Stimulated activated memory B cell treated with anti-CD40 and anti-IgM and Interleukin-4, amounts not matched to agents 10 μg/mL and 1 μg/mL and 100 μg/mL, for 72 hours (primary cell): ENCODE data around the gene PLEKHA8.
A peak's percentile ranks its signal among the peaks of the same experiment; 100 is the strongest.

Experiments used
- ATAC-seq: fragments of 150-1000 bp; cut with Tn5 transposase; 2 replicates; pipeline ENCODE4 v1.10.0; 2021
- H3K27ac Mint-ChIP-seq: one replicate; pipeline ENCODE4 v1.8.0; 2022; ENCODE audit warnings: mild to moderate bottlenecking, mixed read lengths
- H3K27me3 Mint-ChIP-seq: one replicate; pipeline ENCODE4 v1.8.0; 2022; ENCODE audit warnings: mixed read lengths
- H3K36me3 Mint-ChIP-seq: one replicate; pipeline ENCODE4 v1.8.0; 2022; ENCODE audit warnings: mixed read lengths
- H3K4me1 Mint-ChIP-seq: one replicate; pipeline ENCODE4 v1.8.0; 2022; ENCODE audit warnings: mixed read lengths
- H3K4me3 Mint-ChIP-seq: one replicate; pipeline ENCODE4 v1.8.0; 2022; ENCODE audit warnings: mild to moderate bottlenecking, moderate library complexity, mixed read lengths
- H3K9me3 Mint-ChIP-seq: one replicate; pipeline ENCODE4 v1.8.0; 2022; ENCODE audit warnings: mixed read lengths

Gene PLEKHA8

GRCh38 chr7:30167901-30168300, 139.7 kb downstream of the PLEKHA8 start:
- no peaks in the 10 kb centered on the region for H3K9me3 Mint-ChIP-seq
- H3K36me3 Mint-ChIP-seq = no peaks in the 10 kb centered on the region
- H3K27ac Mint-ChIP-seq = no peak overlapping the region
- H3K4me3 Mint-ChIP-seq = no peak overlapping the region
- peaks cover 20% of the 10 kb centered on the region for H3K4me1 Mint-ChIP-seq
- ATAC-seq = no peak
- no peaks in the 10 kb centered on the region for H3K27me3 Mint-ChIP-seq

GRCh38 chr7:30168835-30169573, 140.8 kb downstream of the PLEKHA8 start:
- peaks cover 9% of the 10 kb centered on the region for H3K4me1 Mint-ChIP-seq
- no peaks in the 10 kb centered on the region for H3K27me3 Mint-ChIP-seq
- ATAC-seq = no peak

GRCh38 chr7:30169579-30169978, 141.4 kb downstream of the PLEKHA8 start:
- H3K9me3 Mint-ChIP-seq = no peaks in the 10 kb centered on the region
- no peak for ATAC-seq

More at GRCh38 chr7:30168835-30169573, 140.8 kb downstream of the PLEKHA8 start:
- H3K36me3 Mint-ChIP-seq = no peaks in the 10 kb centered on the region
- H3K27ac Mint-ChIP-seq = no peak overlapping the region
- H3K9me3 Mint-ChIP-seq = no peaks in the 10 kb centered on the region
- H3K4me3 Mint-ChIP-seq = no peak overlapping the region

GRCh38 chr7:30170476-30171205, 142.4 kb downstream of the PLEKHA8 start:
- H3K4me3 Mint-ChIP-seq = no peak overlapping the region
- H3K4me1 Mint-ChIP-seq = peaks cover 3% of the 10 kb centered on the region
- H3K27me3 Mint-ChIP-seq = no peaks in the 10 kb centered on the region
- H3K27ac Mint-ChIP-seq = no peak overlapping the region
- H3K9me3 Mint-ChIP-seq = no peaks in the 10 kb centered on the region
- ATAC-seq = no peak
- no peaks in the 10 kb centered on the region for H3K36me3 Mint-ChIP-seq

More at GRCh38 chr7:30169579-30169978, 141.4 kb downstream of the PLEKHA8 start:
- Mint-ChIP-seq H3K27me3 (no peaks in the 10 kb centered on the region), H3K27ac (no peak overlapping the region), H3K4me1 (peaks cover 3% of the 10 kb centered on the region), H3K36me3 (no peaks in the 10 kb centered on the region), H3K4me3 (no peak overlapping the region)

- Mint-ChIP-seq H3K4me3 (no peak overlapping the region), H3K27ac (no peak overlapping the region), H3K9me3 (no peaks in the 10 kb centered on the region), H3K4me1 (peaks cover 16% of the 10 kb centered on the region), H3K36me3 (no peaks in the 10 kb centered on the region), H3K27me3 (no peaks in the 10 kb centered on the region)
- ATAC-seq = no peak
Observed at GRCh38 chr7:30171766-30172447, 143.7 kb downstream of the PLEKHA8 start.

- peaks cover 21% of the 10 kb centered on the region for H3K4me1 Mint-ChIP-seq
- no peaks in the 10 kb centered on the region for H3K27me3 Mint-ChIP-seq
- no peak for ATAC-seq
- H3K4me3 Mint-ChIP-seq = no peak overlapping the region
- H3K27ac Mint-ChIP-seq = no peak overlapping the region
- H3K9me3 Mint-ChIP-seq = no peaks in the 10 kb centered on the region
- no peaks in the 10 kb centered on the region for H3K36me3 Mint-ChIP-seq
Observed at GRCh38 chr7:30172451-30172850, 144.2 kb downstream of the PLEKHA8 start.

GRCh38 chr7:30173058-30173897, 145.1 kb downstream of the PLEKHA8 start:
- no peak overlapping the region for H3K27ac Mint-ChIP-seq
- ATAC-seq = no peak
- H3K4me3 Mint-ChIP-seq = no peak overlapping the region
- H3K36me3 Mint-ChIP-seq = no peaks in the 10 kb centered on the region
- H3K27me3 Mint-ChIP-seq = no peaks in the 10 kb centered on the region
- H3K9me3 Mint-ChIP-seq = no peaks in the 10 kb centered on the region
- H3K4me1 Mint-ChIP-seq = peaks cover 25% of the 10 kb centered on the region

GRCh38 chr7:30175180-30175579, 147.0 kb downstream of the PLEKHA8 start:
- no peak overlapping the region for H3K27ac Mint-ChIP-seq

GRCh38 chr7:30175636-30176147, 147.5 kb downstream of the PLEKHA8 start:
- peak overlapping the region; percentile 62 for H3K27ac Mint-ChIP-seq

More at GRCh38 chr7:30175180-30175579, 147.0 kb downstream of the PLEKHA8 start:
- H3K36me3 Mint-ChIP-seq = no peaks in the 10 kb centered on the region
- H3K4me3 Mint-ChIP-seq = no peak overlapping the region
- H3K27me3 Mint-ChIP-seq = no peaks in the 10 kb centered on the region
- no peak for ATAC-seq
- no peaks in the 10 kb centered on the region for H3K9me3 Mint-ChIP-seq
- H3K4me1 Mint-ChIP-seq = peaks cover 37% of the 10 kb centered on the region

GRCh38 chr7:30176463-30177109, 148.4 kb downstream of the PLEKHA8 start:
- H3K9me3 Mint-ChIP-seq = no peaks in the 10 kb centered on the region
- H3K27ac Mint-ChIP-seq = peak overlapping the region; percentile 62
- no peaks in the 10 kb centered on the region for H3K27me3 Mint-ChIP-seq
- no peak overlapping the region for H3K4me3 Mint-ChIP-seq
- ATAC-seq = no peak
- H3K36me3 Mint-ChIP-seq = no peaks in the 10 kb centered on the region
- peaks cover 42% of the 10 kb centered on the region for H3K4me1 Mint-ChIP-seq

More at GRCh38 chr7:30175636-30176147, 147.5 kb downstream of the PLEKHA8 start:
- no peak for ATAC-seq
- no peak overlapping the region for H3K4me3 Mint-ChIP-seq
- H3K4me1 Mint-ChIP-seq = peaks cover 40% of the 10 kb centered on the region
- H3K36me3 Mint-ChIP-seq = no peaks in the 10 kb centered on the region
- no peaks in the 10 kb centered on the region for H3K27me3 Mint-ChIP-seq
- H3K9me3 Mint-ChIP-seq = no peaks in the 10 kb centered on the region

GRCh38 chr7:30177186-30177585, 149.0 kb downstream of the PLEKHA8 start:
- no peaks in the 10 kb centered on the region for H3K36me3 Mint-ChIP-seq
- H3K27me3 Mint-ChIP-seq = no peaks in the 10 kb centered on the region
- no peak for ATAC-seq
- H3K4me1 Mint-ChIP-seq = peaks cover 42% of the 10 kb centered on the region
- H3K27ac Mint-ChIP-seq = peak overlapping the region; percentile 62
- no peaks in the 10 kb centered on the region for H3K9me3 Mint-ChIP-seq
- H3K4me3 Mint-ChIP-seq = no peak overlapping the region

GRCh38 chr7:30177965-30178364, 149.8 kb downstream of the PLEKHA8 start:
- Mint-ChIP-seq H3K27ac (no peak overlapping the region), H3K4me1 (peaks cover 44% of the 10 kb centered on the region), H3K4me3 (no peak overlapping the region), H3K27me3 (no peaks in the 10 kb centered on the region), H3K9me3 (no peaks in the 10 kb centered on the region), H3K36me3 (no peaks in the 10 kb centered on the region)
- ATAC-seq = no peak

- Mint-ChIP-seq H3K36me3 (no peaks in the 10 kb centered on the region), H3K27ac (peak overlapping the region; percentile 96), H3K4me3 (peak overlapping the region; percentile 69), H3K9me3 (no peaks in the 10 kb centered on the region), H3K27me3 (no peaks in the 10 kb centered on the region), H3K4me1 (peaks cover 48% of the 10 kb centered on the region)
- peak; percentile 88 for ATAC-seq
Observed at GRCh38 chr7:30178748-30179436, 150.7 kb downstream of the PLEKHA8 start.
